Fibroblast of villous mesenchyme (primary cell): Measurements from ENCODE around the gene ATP4A. TPM values are rescaled to one million over a fixed set of nuclear protein-coding genes. Genes with fewer than 3 reads are reported as not detected.

Experiments used
- DNase-seq: peaks from one replicate; pipeline ENCODE4 v3.0.0-alpha.2; 2010; ENCODE audit warnings: low read depth
- H3K4me3 ChIP-seq: 2 replicates; pipeline ENCODE4 v1.5.1; 2011; ENCODE audit warnings: low read depth, mild to moderate bottlenecking, low read length
- CTCF ChIP-seq: IDR thresholded peaks from 2 replicates; pipeline ENCODE4 v1.5.1; 2012; ENCODE audit warnings: low read depth, mild to moderate bottlenecking, low read length; ENCODE audit not compliant: insufficient read depth
- total RNA-seq: library from RNA; depleted of rRNA; stranded (reverse); fragments of >200 nt; gene quantifications from 2 replicates; pipeline ENCODE4 v1.2.3, GENCODE V29; 2012

The ATP4A gene
- total RNA-seq, 1 donor: not detected

GRCh38 chr19:35512831-35513627, 50.4 kb downstream of the ATP4A start:
- no peak for TF ChIP-seq CTCF
- no peak overlapping the region for H3K4me3 ChIP-seq
- DNase-seq: no peak

DNA sequence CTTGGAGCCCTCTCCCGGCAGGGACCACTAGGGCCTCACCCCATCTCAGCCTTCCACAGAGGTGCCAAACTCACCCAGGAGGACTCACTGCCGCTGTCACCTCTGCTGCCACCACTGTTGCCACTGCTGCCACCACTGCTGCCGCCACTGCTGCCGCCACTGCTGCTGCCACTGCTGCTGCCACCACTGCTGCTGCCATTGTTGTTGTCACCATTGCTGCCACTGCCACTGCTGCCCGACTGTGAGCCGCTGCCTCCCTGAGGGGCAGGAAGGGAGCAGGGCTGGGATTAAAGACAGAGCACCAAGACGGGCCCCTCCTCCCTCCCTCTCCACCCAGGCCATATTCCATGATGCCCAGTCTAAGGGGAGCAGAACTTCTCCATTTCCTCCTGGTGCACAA, 52.1 kb downstream of the ATP4A start:
- TF ChIP-seq CTCF: no peak
- DNase-seq: no peak
- H3K4me3 ChIP-seq: no peak overlapping the region

DNA sequence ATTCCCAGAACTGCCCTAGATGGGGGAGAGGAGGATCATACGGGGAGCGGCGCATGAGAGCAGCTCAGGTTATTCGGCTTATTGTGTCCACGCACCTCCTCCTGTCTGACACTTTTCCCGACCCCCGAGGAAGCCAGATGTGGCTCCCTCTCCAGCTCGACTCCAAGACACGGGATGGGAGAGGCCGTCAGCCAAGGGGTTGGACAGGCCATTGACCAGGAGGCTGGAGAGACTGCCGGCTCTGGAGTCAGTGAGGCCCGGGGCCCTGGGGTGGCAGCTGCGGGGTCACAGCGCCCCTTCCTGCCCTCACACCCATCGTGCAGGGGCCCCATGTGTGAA, 52.9 kb downstream of the ATP4A start:
- no peak for TF ChIP-seq CTCF
- H3K4me3 ChIP-seq: no peak overlapping the region
- no peak for DNase-seq

DNA sequence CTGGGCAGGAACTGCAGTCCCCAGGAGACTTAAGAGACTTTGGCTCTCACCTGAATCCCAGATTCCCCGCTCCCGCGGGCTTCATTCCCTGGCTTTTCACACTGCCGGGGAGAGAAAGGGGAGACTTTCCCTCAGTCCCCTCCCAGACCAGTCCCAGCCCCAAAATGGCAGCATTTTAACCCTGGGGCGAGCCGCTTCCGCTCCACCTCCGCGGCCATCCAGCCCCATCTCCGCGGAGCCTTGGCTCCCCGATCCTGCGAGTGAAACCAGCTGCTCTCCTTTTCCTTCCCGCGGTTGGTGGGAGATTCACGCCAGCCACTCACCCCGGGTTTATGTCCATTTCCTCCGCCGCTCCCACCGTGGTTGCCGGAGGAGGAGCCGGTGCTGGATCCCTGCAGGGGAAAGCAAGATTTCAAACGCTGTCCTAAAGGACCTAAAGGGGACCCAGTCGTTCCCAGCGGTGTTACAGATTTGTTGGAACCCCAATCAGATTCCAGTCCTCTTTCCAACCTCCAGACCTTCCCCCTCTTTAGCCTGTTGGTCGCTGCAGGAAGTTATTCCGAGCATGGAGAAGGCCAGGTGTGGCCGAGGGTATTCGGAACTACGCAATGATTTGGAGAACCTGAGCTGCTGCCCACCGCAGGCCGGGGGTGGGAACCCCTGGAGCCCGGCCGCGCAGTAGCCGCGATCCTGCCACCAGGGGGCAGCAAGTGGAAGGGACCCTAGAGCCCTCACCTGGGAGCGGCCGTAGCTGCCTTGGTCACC, 53.4 kb downstream of the ATP4A start:
- H3K4me3 ChIP-seq: peak overlapping the region; percentile 34
- peak; percentile 26 for DNase-seq
- peak; percentile 88 for TF ChIP-seq CTCF

- no peak overlapping the region for H3K4me3 ChIP-seq
- TF ChIP-seq CTCF: no peak
- no peak for DNase-seq
These were observed 54.3 kb downstream of the ATP4A start for GRCh38 chr19:35509018-35509652.

DNA sequence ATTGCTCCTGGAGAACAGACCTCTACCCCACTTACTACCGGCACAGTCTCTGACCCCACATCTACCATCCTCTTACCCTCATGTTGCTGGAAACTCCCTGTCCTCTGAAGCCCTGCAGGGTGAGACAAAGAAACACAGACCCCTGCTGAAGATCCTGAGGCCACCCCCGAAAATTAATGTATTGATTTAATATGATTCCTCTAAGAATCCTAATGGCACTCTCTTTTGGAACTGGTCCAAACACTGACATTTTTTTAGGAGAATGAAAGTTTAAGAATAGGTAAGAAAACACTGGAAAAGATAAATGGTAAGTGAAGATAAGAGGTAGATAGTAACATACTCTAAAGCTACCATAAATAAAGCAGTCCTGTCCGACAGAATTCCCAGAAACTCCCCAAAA, 55.3 kb downstream of the ATP4A start:
- TF ChIP-seq CTCF: no peak
- H3K4me3 ChIP-seq: no peak overlapping the region
- no peak for DNase-seq
